22Rv1 (cell line): Measurements from ENCODE around the gene DPM2.

Source experiments
- ZFX ChIP-seq: fragments of 450-650 bp; IDR thresholded peaks from 2 replicates; pipeline ENCODE4 v1.6.1; 2017; ENCODE audit warnings: antibody characterized with exemption, borderline replicate concordance
- TF ChIP-seq, protein P1 (sequence below): fragments of 450-650 bp; IDR thresholded peaks from 2 replicates; pipeline ENCODE4 v1.5.1; 2017; ENCODE audit warnings: mild to moderate bottlenecking

DNA sequence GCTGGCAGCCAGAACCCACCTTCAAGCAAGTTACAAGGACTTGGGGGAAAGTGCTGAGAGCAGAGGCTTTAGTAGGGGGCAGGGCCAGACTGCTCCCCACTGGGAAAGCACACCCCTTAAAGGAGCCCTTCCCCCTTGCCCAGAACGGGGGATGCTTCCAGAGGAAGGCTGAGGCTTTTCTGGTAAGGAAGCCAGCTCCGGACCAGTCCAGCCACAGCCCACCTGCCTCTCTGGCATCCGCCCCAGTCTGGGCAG lies 4.2 kb upstream of the DPM2 start:
- TF ChIP-seq, protein P1, sequence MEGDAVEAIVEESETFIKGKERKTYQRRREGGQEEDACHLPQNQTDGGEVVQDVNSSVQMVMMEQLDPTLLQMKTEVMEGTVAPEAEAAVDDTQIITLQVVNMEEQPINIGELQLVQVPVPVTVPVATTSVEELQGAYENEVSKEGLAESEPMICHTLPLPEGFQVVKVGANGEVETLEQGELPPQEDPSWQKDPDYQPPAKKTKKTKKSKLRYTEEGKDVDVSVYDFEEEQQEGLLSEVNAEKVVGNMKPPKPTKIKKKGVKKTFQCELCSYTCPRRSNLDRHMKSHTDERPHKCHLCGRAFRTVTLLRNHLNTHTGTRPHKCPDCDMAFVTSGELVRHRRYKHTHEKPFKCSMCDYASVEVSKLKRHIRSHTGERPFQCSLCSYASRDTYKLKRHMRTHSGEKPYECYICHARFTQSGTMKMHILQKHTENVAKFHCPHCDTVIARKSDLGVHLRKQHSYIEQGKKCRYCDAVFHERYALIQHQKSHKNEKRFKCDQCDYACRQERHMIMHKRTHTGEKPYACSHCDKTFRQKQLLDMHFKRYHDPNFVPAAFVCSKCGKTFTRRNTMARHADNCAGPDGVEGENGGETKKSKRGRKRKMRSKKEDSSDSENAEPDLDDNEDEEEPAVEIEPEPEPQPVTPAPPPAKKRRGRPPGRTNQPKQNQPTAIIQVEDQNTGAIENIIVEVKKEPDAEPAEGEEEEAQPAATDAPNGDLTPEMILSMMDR, result no peak
- no peak for TF ChIP-seq ZFX
